Esophagus squamous epithelium (tissue), 5 donors: ENCODE measurements around the gene KIF26B. TPM values are rescaled to one million over a fixed set of nuclear protein-coding genes. Genes with fewer than 3 reads are reported as not detected.

Experiments
- DNase-seq: peaks from one replicate; lab custom pipeline; 2025; lab: John Stamatoyannopoulos, UW
- H3K27ac ChIP-seq, 4 donors: fragments of 200-600 bp; sonication (generic); one replicate each; pipeline ENCODE4 v1.5.1; 2016 to 2019; ENCODE audit warnings: mild to moderate bottlenecking in 1 of 4
- H3K27me3 ChIP-seq, 4 donors: fragments of 200-600 bp; sonication (generic); 1 replicate in 3 of 4; 2 replicates in 1 of 4; pipeline versions ENCODE4 v1.5.1 to v1.6.0; 2017 to 2021; ENCODE audit warnings: antibody characterized with exemption in 1 of 4
- H3K36me3 ChIP-seq, 3 donors: fragments of 200-600 bp; sonication (generic); one replicate each; pipeline ENCODE4 v1.5.1; 2016 to 2019
- H3K4me1 ChIP-seq, 3 donors: fragments of 200-600 bp; sonication (generic); one replicate each; pipeline ENCODE4 v1.5.1; 2017 to 2019
- H3K4me3 ChIP-seq, 4 donors: fragments of 200-600 bp; sonication (generic); 1 replicate in 3 of 4; 2 replicates in 1 of 4; pipeline ENCODE4 v1.5.1; 2016 to 2019; ENCODE audit warnings: mild to moderate bottlenecking in 2 of 4, moderate library complexity in 1 of 4
- H3K9me3 ChIP-seq, 3 donors: fragments of 200-600 bp; sonication (generic); one replicate each; pipeline ENCODE4 v1.5.1; 2016 to 2019
- CTCF ChIP-seq, 6 experiments: fragments of 450-650 bp in 4 of 6; fragments of 200-600 bp in 2 of 6; sonication (generic) in 2 of 6; IDR thresholded peaks; one replicate each; pipeline ENCODE4 v1.5.1; 2016 to 2019; ENCODE audit warnings: antibody characterized with exemption in 6 of 6, mild to moderate bottlenecking in 4 of 6, moderate library complexity in 4 of 6
- POLR2A ChIP-seq, 4 donors: fragments of 450-650 bp; IDR thresholded peaks; one replicate each; pipeline ENCODE4 v1.6.1; 2017; ENCODE audit warnings: antibody characterized with exemption in 4 of 4, mild to moderate bottlenecking in 4 of 4, moderate library complexity in 3 of 4
- WGBS, 2 donors: methylation state at CpG; one replicate each; pipeline ENCODE4 v1.1.5; 2018; 5-methylcytosine and 5-hydroxymethylcytosine counted together
- intact Hi-C: fragments of 100-400 bp; cut with DNase I; formaldehyde crosslinking; loops from one replicate; pipeline ENCODE4 v1.15.0; 2022
- total RNA-seq, 4 donors: library from RNA; depleted of rRNA; stranded (reverse); fragments of >200 nt; gene quantifications; one replicate each; pipeline ENCODE4 v1.1.0, GENCODE V29; 2016
- donor health status: DM: yes; HTN: yes; CAD: no.

Gene KIF26B
- total RNA-seq, 4 donors from 2014 or later, result 0.23 to 2.7 (median 1.0) TPM

- H3K4me3 ChIP-seq, result no peak overlapping the region
- H3K27ac ChIP-seq, result no peak overlapping the region
- DNase-seq, result no peak
- H3K36me3 ChIP-seq, result no peaks in the 10 kb centered on the region
- no peaks in the 10 kb centered on the region for H3K27me3 ChIP-seq
- intact Hi-C loops, result no loop called here
- no peak for TF ChIP-seq POLR2A (IDR thresholded peaks at IDR 0.05)
- TF ChIP-seq CTCF (IDR thresholded peaks at IDR 0.05), result no peak
- no peaks in the 10 kb centered on the region for H3K4me1 ChIP-seq
- no peaks in the 10 kb centered on the region for H3K9me3 ChIP-seq
- 54 to 58% methylated on average over 12 of the region's 12 CpGs for WGBS, 2 donors
Measured at GRCh38 chr1:245198748-245199516, 44.1 kb downstream of the KIF26B start.

- no peak for DNase-seq
- H3K9me3 ChIP-seq, result no peaks in the 10 kb centered on the region
- H3K27me3 ChIP-seq, result no peaks in the 10 kb centered on the region
- no peaks in the 10 kb centered on the region for H3K36me3 ChIP-seq
- H3K27ac ChIP-seq, result no peak overlapping the region
- TF ChIP-seq CTCF (IDR thresholded peaks at IDR 0.05) (no peak), POLR2A (IDR thresholded peaks at IDR 0.05) (no peak)
- no peaks in the 10 kb centered on the region for H3K4me1 ChIP-seq
- intact Hi-C loops, result no loop called here
- WGBS, 2 donors, result 69 to 82% methylated on average over 4 of the region's 4 CpGs
- no peak overlapping the region for H3K4me3 ChIP-seq
Measured at GRCh38 chr1:245200146-245200545, 45.4 kb downstream of the KIF26B start.

- WGBS, 2 donors, result 85 to 89% methylated on average over 4 of the region's 4 CpGs
- H3K27ac ChIP-seq, result no peak overlapping the region
- H3K27me3 ChIP-seq, result no peaks in the 10 kb centered on the region
- DNase-seq, result no peak
- H3K36me3 ChIP-seq, result no peaks in the 10 kb centered on the region
- H3K9me3 ChIP-seq, result peaks cover 0 to 5% (median 4%) of the 10 kb centered on the region in 3 donors
- no peak overlapping the region for H3K4me3 ChIP-seq
- H3K4me1 ChIP-seq, result no peaks in the 10 kb centered on the region
- intact Hi-C loops, result no loop called here
- TF ChIP-seq POLR2A (IDR thresholded peaks at IDR 0.05) (no peak), CTCF (IDR thresholded peaks at IDR 0.05) (no peak)
Measured at GRCh38 chr1:245201201-245201600, 46.4 kb downstream of the KIF26B start.

GRCh38 chr1:245201827-245202226 is 47.0 kb downstream of the KIF26B start:
- Histone ChIP-seq H3K4me1 (no peaks in the 10 kb centered on the region), H3K4me3 (no peak overlapping the region), H3K36me3 (no peaks in the 10 kb centered on the region), H3K9me3 (peaks cover 0 to 11% (median 9%) of the 10 kb centered on the region in 3 donors), H3K27me3 (no peaks in the 10 kb centered on the region), H3K27ac (no peak overlapping the region)
- WGBS, 2 donors, result 61 to 83% methylated on average over 5 of the region's 5 CpGs
- TF ChIP-seq POLR2A (IDR thresholded peaks at IDR 0.05), result no peak
- TF ChIP-seq CTCF (IDR thresholded peaks at IDR 0.05), result no peak
- no peak for DNase-seq
- intact Hi-C loops, result no loop called here

- Histone ChIP-seq H3K36me3 (no peaks in the 10 kb centered on the region), H3K27ac (no peak overlapping the region), H3K4me1 (no peaks in the 10 kb centered on the region), H3K9me3 (peaks cover 0 to 30% (median 20%) of the 10 kb centered on the region in 3 donors), H3K4me3 (no peak overlapping the region), H3K27me3 (no peaks in the 10 kb centered on the region)
- intact Hi-C loops, result no loop called here
- DNase-seq, result no peak
- TF ChIP-seq CTCF (IDR thresholded peaks at IDR 0.05), result no peak
- 67 to 68% methylated on average over 3 of the region's 3 CpGs for WGBS, 2 donors
Measured at GRCh38 chr1:245205396-245205795, 50.6 kb downstream of the KIF26B start.
